ENCODE measurements around the gene DOCK10.

Gene DOCK10

DNA sequence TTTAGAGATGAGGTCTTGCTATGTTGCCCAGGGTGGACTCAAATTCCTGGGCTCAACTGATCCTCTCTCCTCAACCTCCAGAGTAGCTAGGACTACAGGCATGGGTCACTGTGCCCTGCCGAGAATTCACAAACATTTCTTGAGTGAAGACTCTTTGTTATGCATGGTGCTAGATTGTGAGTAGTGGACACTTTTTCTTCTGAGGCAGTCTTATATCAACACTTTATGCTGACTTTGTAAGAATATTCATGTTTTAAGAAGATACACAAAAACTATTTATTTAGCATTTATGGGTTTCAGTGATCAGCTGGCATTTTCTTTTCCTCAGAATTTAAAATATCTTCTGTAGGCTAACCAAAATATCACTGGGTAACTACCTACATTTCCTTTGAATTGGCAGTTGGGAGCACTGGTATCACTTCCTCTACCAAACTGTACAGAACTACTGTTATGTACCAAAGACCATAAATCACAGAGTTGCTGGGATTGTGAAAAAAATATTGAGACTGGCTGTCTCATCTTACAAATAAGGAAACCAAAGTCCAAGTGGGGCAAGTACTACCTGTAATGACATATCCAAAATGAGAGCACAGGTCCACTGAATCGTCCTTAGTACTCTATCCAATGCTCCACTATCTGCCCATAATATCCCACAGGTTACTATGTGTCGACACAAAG is 34.0 kb downstream of the DOCK10 start:
- no peak overlapping the region for H3K4me2 ChIP-seq (ENCODE audit: insufficient read depth, low read length)
- no peaks in the 10 kb centered on the region for H3K9me3 ChIP-seq (ENCODE audit: insufficient read depth, low read length, severe bottlenecking)
- H2AFZ ChIP-seq (ENCODE audit: low read depth, low read length): no peak overlapping the region
- H3K79me2 ChIP-seq (ENCODE audit: insufficient read depth, low read length): peaks cover 51% of the 10 kb centered on the region
- ATAC-seq (ENCODE audit: insufficient read depth, low read depth) (no peak), DNase-seq (no peak)
- H3K36me3 ChIP-seq (ENCODE audit: insufficient read depth, low read length): no peaks in the 10 kb centered on the region
- no peak overlapping the region for H3K27ac ChIP-seq (ENCODE audit: low read length)
- H4K20me1 ChIP-seq (ENCODE audit: insufficient read depth, low read length): peaks cover 21% of the 10 kb centered on the region; the same call in 1 of the 2 replicates
- TF ChIP-seq, protein P1, sequence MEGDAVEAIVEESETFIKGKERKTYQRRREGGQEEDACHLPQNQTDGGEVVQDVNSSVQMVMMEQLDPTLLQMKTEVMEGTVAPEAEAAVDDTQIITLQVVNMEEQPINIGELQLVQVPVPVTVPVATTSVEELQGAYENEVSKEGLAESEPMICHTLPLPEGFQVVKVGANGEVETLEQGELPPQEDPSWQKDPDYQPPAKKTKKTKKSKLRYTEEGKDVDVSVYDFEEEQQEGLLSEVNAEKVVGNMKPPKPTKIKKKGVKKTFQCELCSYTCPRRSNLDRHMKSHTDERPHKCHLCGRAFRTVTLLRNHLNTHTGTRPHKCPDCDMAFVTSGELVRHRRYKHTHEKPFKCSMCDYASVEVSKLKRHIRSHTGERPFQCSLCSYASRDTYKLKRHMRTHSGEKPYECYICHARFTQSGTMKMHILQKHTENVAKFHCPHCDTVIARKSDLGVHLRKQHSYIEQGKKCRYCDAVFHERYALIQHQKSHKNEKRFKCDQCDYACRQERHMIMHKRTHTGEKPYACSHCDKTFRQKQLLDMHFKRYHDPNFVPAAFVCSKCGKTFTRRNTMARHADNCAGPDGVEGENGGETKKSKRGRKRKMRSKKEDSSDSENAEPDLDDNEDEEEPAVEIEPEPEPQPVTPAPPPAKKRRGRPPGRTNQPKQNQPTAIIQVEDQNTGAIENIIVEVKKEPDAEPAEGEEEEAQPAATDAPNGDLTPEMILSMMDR (IDR thresholded peaks at IDR 0.05; ENCODE audit: borderline replicate concordance, extremely low read depth, low read length, poor library complexity, severe bottlenecking): no peak
- no peak for TF ChIP-seq EZH2 (IDR thresholded peaks at IDR 0.05; ENCODE audit: borderline replicate concordance, low read depth, low read length, severe bottlenecking)
- H3K9ac ChIP-seq (ENCODE audit: low read depth, low read length): no peak overlapping the region
- H3K4me1 ChIP-seq (ENCODE audit: insufficient read depth, low read length): no peaks in the 10 kb centered on the region; the same call in 1 of the 2 replicates
- no peaks in the 10 kb centered on the region for H3K27me3 ChIP-seq (ENCODE audit: insufficient read depth, low read length, poor library complexity)
- no peak overlapping the region for H3K4me3 ChIP-seq (ENCODE audit: low read depth in 1 of 2, low read length in 2 of 2)

DNA sequence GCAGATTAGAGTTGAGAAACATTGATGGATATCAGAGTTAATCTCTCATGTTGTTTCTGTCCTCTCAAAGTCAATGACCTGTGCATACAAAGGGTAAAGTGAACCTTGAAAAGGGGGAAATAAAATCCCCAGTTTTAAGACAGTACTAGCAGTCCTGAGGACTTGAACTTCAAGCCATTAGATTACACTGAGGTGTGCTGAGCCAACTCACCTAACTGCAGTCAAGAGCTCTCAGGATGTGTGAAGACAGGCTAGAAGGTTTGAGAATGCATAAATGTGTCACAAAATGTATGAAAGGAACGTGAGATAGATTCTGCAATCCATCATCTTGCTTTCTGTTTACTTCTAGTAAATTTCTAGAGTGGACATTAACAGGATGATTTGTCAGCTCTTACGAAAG is 35.5 kb downstream of the DOCK10 start:
- Histone ChIP-seq H3K4me3 (ENCODE audit: low read depth in 1 of 2, low read length in 2 of 2) (no peak overlapping the region), H3K36me3 (ENCODE audit: insufficient read depth, low read length) (no peaks in the 10 kb centered on the region), H3K9me3 (ENCODE audit: insufficient read depth, low read length, severe bottlenecking) (no peaks in the 10 kb centered on the region), H3K4me1 (ENCODE audit: insufficient read depth, low read length) (no peaks in the 10 kb centered on the region; the same call in none of the 2 replicates), H3K9ac (ENCODE audit: low read depth, low read length) (no peak overlapping the region), H3K27me3 (ENCODE audit: insufficient read depth, low read length, poor library complexity) (no peaks in the 10 kb centered on the region), H4K20me1 (ENCODE audit: insufficient read depth, low read length) (peaks cover 30% of the 10 kb centered on the region; the same call in 1 of the 2 replicates), H2AFZ (ENCODE audit: low read depth, low read length) (no peak overlapping the region), H3K79me2 (ENCODE audit: insufficient read depth, low read length) (peaks cover 62% of the 10 kb centered on the region), H3K4me2 (ENCODE audit: insufficient read depth, low read length) (no peak overlapping the region), H3K27ac (ENCODE audit: low read length) (no peak overlapping the region)
- TF ChIP-seq, protein P1 (IDR thresholded peaks at IDR 0.05; ENCODE audit: borderline replicate concordance, extremely low read depth, low read length, poor library complexity, severe bottlenecking): no peak
- TF ChIP-seq EZH2 (IDR thresholded peaks at IDR 0.05; ENCODE audit: borderline replicate concordance, low read depth, low read length, severe bottlenecking): no peak
- ATAC-seq (ENCODE audit: insufficient read depth, low read depth) (no peak), DNase-seq (no peak)

DNA sequence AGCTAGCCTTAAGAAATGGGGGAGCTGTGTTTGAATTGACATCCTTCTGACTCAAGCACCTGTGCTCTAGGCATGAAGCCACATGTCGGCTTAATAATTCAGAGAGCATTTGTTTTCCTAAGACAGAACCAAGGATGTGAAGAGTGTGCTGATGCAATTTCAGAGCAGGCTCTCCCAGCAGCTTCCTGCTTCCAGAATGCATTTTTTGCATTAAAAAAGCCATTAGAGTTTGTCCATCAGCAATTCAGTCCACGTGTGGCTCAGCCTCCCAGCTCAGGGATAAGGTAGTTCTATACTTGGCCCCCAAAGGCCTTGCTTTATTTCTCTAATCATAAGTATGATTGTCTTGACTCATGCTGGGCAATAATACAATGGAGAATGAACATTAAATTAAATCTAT is 37.7 kb downstream of the DOCK10 start:
- H3K4me2 ChIP-seq (ENCODE audit: insufficient read depth, low read length): no peak overlapping the region
- H3K79me2 ChIP-seq (ENCODE audit: insufficient read depth, low read length): peaks cover 53% of the 10 kb centered on the region
- H3K4me1 ChIP-seq (ENCODE audit: insufficient read depth, low read length): no peaks in the 10 kb centered on the region; the same call in none of the 2 replicates
- ATAC-seq (ENCODE audit: insufficient read depth, low read depth) (no peak), DNase-seq (no peak)
- H3K27ac ChIP-seq (ENCODE audit: low read length): 0 out of 2 replicates have a peak overlapping the region, but pooled peaks have one; percentile 25
- TF ChIP-seq, protein P1 (IDR thresholded peaks at IDR 0.05; ENCODE audit: borderline replicate concordance, extremely low read depth, low read length, poor library complexity, severe bottlenecking): no peak
- no peak for TF ChIP-seq EZH2 (IDR thresholded peaks at IDR 0.05; ENCODE audit: borderline replicate concordance, low read depth, low read length, severe bottlenecking)
- H3K9ac ChIP-seq (ENCODE audit: low read depth, low read length): no peak overlapping the region
- no peaks in the 10 kb centered on the region for H3K27me3 ChIP-seq (ENCODE audit: insufficient read depth, low read length, poor library complexity)
- H4K20me1 ChIP-seq (ENCODE audit: insufficient read depth, low read length): peaks cover 20% of the 10 kb centered on the region; the same call in 1 of the 2 replicates
- no peaks in the 10 kb centered on the region for H3K36me3 ChIP-seq (ENCODE audit: insufficient read depth, low read length)
- no peaks in the 10 kb centered on the region for H3K9me3 ChIP-seq (ENCODE audit: insufficient read depth, low read length, severe bottlenecking)
- H3K4me3 ChIP-seq (ENCODE audit: low read depth in 1 of 2, low read length in 2 of 2): no peak overlapping the region
- H2AFZ ChIP-seq (ENCODE audit: low read depth, low read length): no peak overlapping the region

Measured in DND-41 (cell line).